Measurements from ENCODE around the gene TMOD1.

The TMOD1 gene

GRCh38 chr9:97647996-97648395 lies 146.5 kb downstream of the TMOD1 start:
- no peak for DNase-seq

All from activated effector memory CD4-positive, alpha-beta T cell treated with Interleukin-2 at 50 U/mL for 16 hours (primary cell).